ENCODE results near the gene KLHDC7B.

Gene KLHDC7B

DNA sequence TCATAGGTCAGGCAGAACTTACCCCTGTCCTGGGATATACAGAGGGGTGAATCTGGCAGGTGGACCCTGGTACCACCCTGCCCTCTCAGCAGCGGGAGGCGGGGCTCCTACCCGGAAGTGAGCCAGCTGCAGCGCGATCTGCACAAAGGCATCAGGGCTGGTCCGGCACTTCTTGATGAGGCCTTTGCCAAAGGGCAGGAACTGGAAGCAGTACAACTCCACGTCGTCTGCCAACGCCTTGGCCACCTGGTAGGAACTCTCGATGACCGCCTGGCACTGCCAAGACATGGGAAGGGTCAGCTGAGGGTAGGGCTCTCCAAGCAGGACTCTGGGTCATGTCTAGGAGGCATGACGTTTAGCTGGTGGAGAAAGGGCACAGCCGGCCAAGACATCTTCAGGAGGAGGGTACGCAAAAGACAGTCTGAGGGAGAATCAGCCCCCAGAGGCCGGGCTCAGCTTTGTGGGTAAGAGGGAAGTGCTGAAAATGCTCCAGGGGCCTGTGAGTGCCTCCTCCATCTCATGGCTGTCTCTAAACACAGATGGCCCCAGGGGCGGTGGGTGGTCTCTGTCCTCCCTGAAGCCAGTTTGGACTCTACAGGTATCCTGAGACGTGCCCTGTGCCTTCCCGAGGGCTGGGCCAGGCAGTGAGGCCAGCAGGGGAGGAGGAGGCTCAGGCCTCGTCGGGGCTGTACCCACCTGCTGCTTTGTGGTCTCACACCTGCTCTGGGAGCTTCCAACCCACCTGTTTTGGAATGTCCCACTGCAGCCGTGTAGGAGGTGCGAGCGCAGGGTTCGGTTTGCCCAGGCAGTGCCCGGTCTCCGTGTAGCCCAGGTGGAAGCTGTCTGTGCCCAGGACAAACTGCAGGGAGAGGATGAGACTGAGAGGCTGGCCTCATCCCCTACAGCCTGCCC is 25.8 kb downstream of the KLHDC7B start:
- no peak for DNase-seq (ENCODE audit: low read depth in 1 of 2, low spot score in 1 of 2)

DNA sequence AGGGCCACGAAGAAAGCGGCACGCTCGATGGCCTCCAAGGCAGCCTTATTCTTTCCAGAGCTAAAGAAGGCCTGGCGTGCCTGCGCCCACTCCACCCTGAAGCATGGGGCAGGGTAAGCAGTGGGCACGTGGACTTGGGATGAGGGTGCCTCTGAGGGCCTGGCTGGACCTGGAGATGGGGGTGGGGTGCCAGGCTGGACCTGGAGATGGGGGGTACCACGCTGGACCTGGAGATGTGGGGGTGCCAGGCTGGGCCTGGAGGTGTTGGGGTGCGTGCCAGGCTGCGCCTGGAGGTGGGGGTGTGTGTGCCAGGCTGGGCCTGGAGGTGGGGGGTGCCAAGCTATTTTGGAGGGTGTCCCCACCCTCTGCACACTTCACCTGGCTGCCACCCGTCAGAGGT is 27.3 kb downstream of the KLHDC7B start:
- no peak for DNase-seq (ENCODE audit: low read depth in 1 of 2, low spot score in 1 of 2)

DNA sequence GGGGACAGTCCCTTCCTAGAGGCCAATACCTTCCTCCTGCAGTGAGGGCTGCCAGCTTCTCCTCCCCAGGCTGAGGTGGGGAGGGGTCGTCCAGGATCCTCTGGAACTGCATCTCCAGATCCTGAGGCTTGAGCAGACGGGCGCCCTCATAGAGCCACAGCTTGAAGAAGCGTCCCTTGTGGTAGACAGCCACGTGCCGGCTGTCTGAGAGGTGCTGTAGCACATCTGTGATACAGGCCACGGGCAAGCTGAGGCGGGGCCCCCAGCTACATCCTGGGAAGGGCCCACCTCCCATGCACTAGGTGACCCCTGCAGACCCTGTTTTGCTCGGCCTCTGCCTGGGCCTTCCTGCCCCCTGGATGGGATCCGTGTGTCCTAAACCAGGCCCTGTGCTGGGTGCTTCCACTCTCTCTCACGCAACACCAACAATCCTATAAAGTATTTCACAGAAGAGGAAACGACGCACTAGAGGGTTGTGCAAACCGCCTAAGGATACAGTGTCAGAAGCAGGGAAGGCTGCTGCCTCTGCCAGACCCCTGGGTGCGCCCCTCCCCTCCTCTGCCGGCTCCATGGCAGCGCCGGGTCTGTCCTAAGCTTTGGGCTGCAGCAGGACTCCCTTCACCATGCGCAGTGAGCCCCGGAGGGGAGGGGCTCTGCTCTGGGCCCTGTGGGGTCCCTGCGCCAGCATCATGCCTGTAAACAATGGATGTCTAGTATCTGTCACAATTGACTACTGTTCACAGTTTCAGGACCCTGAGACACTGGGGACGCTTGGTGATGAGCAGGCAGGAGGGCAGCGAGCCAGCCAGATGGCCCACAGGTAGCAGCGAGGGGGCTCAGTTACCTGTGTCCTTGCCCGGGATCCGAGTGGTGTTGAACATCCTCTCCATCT is 28.0 kb downstream of the KLHDC7B start:
- DNase-seq (ENCODE audit: low read depth in 1 of 2, low spot score in 1 of 2): no peak

- no peak for DNase-seq (ENCODE audit: low read depth in 1 of 2, low spot score in 1 of 2)
Measured at GRCh38 chr22:50574383-50574755, 28.7 kb downstream of the KLHDC7B start.

DNA sequence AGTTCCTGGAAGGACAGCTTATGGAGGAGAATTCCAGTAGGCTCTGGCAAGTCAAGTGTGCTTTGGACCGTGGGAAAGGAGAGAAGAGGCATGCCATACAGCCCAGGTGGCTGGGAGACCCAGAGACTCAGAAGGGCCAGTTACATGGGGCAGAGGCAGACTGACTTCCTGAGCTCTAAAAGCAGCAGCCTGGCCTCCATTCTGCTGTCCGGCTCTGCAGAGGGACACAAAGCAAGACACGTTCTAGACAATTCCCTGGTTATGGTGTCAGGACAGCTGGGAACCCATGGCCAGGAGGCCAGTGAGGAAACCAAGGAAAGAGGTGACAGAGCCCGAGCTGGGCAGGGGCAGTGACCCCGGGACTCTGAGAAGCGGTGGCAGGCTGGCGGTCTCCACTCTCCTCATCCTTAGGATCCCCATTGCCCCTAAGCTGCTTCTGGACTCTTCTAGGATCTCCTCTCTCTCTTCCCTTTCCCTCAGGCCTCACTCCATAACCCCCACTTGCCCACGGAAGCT is 29.8 kb downstream of the KLHDC7B start:
- no peak for DNase-seq (ENCODE audit: low read depth in 1 of 2, low spot score in 1 of 2)

- no peak for DNase-seq (ENCODE audit: low read depth in 1 of 2, low spot score in 1 of 2)
Measured at GRCh38 chr22:50576070-50576469, 30.4 kb downstream of the KLHDC7B start.

GRCh38 chr22:50576806-50577696 is 31.4 kb downstream of the KLHDC7B start:
- DNase-seq (ENCODE audit: low read depth in 1 of 2, low spot score in 1 of 2): no peak

DNA sequence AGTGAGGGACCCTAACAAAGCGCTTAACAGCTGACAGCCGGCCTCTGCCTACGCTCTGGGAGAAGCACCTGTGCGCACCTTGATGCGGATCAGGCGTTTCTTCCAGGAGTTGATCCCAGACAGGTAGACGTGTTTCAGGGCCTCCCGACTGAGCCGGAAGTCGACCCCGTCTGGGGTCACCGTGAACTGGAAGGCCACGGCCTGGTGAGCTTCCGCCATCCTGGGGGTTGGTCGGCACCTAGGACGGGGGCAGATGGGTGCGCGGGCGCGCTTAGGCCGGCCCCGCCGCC is 31.9 kb downstream of the KLHDC7B start:
- DNase-seq (ENCODE audit: low read depth in 1 of 2, low spot score in 1 of 2): no peak

GRCh38 chr22:50577987-50578775 is 32.5 kb downstream of the KLHDC7B start, which contains the start of gene CPT1B:
Gene CPT1B, minus strand, starts transcription at chr22:50578427. Its CDS starts 512 bp downstream, at chr22:50577915.
- DNase-seq (ENCODE audit: low read depth in 1 of 2, low spot score in 1 of 2): no peak

DNA sequence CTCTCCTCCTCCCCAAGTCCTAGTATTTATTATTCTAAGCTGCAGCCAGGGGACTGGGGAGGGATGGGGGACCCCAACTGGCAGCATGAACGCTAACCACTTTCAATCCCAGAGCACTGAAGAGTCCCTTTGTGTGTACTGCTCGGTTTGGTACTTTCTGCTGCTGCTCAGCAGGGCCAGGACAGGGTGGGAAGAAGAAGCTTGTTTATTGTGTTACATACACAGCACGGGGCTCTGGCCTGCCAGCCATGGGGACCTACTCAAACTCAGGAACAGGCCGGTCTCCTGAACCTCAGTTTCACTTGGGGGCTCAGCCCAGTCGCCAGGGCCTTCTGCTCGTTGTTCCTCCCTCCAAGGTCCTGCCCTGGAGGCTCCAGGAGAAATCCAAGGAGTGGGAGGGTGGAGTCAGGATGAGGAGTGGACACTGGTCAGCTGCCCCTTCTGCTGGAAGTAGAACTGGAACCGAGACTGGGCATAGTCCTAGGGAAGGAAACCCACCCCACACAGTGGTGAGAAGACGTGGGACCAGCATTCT is 33.1 kb downstream of the KLHDC7B start:
- no peak for DNase-seq (ENCODE audit: low read depth in 1 of 2, low spot score in 1 of 2)

GRCh38 chr22:50579752-50580151 is 34.1 kb downstream of the KLHDC7B start:
- DNase-seq (ENCODE audit: low read depth in 1 of 2, low spot score in 1 of 2): no peak

GRCh38 chr22:50581031-50581949 is 35.6 kb downstream of the KLHDC7B start:
- no peak for DNase-seq (ENCODE audit: low read depth in 1 of 2, low spot score in 1 of 2)

DNA sequence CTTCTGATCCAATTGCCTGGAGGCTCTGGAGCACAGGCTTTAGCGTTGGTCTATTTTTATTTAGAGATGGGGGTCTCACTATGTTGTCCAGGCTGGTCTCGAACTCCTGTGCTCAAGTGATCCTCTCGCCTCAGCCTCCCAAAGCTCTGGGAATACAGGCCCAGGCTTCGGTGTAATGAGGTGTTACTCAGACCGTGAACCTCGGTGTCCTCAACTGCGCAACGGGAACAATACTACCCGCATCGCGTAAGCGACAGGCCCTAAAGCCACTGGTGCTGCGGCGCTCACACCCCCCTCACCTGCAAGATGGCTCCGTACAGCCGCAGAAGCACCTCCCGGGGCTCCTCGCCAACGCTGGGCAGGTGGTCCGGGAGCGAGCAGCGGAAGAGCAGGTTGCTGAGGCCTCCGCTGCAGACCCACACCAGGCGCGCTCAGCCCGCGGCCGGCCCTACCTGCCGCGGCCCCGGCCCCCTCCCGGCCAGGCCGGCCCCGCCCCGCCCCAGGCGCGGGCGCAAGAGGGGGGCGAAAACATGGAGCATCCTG is 36.3 kb downstream of the KLHDC7B start:
- DNase-seq (ENCODE audit: low read depth in 1 of 2, low spot score in 1 of 2): no peak

DNA sequence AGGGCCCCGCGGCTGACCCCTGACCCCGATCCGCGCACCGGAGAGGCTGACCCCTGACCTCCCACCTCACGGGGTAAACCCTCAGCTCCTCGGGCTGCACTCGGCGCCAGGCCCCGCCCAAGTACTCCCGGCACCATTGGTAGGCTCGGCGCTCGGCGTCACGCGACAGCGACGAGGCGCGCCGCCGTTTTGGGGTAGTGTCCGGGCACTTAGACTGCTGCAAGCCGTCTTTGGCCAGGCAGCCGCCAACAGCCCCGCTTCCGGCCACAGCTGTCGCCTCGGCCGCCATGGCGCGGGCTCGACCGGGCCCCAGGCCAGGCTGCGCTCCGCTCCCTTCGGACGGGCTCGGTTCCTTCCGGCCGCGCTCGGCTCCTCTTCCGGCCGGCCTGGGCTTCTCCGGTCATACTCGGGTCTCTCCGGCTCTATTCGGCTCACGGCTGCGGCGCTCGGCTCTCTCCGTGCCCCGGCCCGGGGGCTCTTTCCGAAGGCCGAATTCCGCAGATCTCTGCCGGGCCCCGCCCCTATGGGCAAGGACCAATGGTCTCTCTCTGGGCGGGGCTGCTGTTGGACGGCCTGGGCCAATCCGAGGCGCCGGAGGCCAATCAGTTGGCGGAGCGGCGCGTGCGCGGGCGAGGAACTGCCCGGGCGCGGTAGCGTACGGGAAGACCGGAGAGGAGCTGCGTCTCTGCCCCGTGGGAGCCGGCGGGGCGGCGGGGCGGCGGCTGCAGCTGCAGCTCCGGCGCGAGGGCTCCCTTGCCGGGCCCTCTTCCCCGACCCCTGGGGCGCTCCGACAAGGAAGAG is 37.0 kb downstream of the KLHDC7B start, which contains the start of gene CHKB:
Gene CHKB, minus strand, starts transcription at position 357 of the 801 bp plus-strand sequence. Its CDS starts 68 bp downstream, at position 289.
- DNase-seq (ENCODE audit: low read depth in 1 of 2, low spot score in 1 of 2): peak; percentile 97

- no peak for DNase-seq (ENCODE audit: low read depth in 1 of 2, low spot score in 1 of 2)
Measured at GRCh38 chr22:50583294-50583861, 37.7 kb downstream of the KLHDC7B start.

- DNase-seq (ENCODE audit: low read depth in 1 of 2, low spot score in 1 of 2): no peak
Measured at GRCh38 chr22:50584106-50585096, 38.7 kb downstream of the KLHDC7B start.
